GDM1 (cell line): ENCODE data around the gene DNAJC11.
"Not testable (repeated sequence)": the region's sequence is repeated elsewhere in the genome, so short reads cannot be mapped to it uniquely, and the experiment has no call there.

Experiments used
- DNase-seq: peaks from one replicate; lab custom pipeline; 2025; lab: John Stamatoyannopoulos, UW

Gene DNAJC11, protein sequence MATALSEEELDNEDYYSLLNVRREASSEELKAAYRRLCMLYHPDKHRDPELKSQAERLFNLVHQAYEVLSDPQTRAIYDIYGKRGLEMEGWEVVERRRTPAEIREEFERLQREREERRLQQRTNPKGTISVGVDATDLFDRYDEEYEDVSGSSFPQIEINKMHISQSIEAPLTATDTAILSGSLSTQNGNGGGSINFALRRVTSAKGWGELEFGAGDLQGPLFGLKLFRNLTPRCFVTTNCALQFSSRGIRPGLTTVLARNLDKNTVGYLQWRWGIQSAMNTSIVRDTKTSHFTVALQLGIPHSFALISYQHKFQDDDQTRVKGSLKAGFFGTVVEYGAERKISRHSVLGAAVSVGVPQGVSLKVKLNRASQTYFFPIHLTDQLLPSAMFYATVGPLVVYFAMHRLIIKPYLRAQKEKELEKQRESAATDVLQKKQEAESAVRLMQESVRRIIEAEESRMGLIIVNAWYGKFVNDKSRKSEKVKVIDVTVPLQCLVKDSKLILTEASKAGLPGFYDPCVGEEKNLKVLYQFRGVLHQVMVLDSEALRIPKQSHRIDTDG

DNA sequence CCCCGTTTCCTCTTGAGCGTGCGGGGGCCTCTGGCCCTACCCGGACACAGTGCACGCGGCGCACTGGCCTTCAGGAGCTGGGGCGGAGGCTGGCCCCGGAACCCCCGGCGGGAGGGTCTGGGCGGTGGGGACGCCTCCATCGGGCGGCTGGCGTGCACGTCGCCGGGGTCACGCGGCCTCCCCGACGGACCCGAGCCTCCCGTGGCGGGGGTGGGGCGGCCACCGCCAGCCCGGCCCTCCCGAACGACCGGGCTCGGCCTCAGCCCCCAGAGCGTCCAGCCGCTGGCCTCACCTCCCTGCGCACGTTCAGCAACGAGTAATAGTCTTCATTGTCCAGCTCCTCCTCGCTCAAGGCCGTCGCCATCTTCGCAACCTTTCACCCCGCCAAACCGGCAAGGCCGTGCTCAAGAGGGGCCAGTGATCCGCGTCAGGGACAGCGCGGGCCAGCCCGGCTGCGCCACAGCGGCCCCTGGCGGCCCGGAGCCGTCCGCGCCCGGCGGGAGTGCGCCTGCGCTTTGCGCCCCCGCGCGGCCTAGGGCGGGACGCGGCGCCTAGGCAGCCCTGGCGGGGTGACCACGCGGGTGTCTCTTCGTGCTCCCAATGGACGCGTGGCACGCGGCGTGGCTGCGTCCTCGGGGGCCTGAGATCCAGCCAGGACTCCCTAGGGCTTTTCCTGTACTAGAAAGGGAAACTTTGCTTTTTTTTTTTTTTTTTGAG, at the start of gene DNAJC11:
Gene DNAJC11, minus strand, starts transcription at position 380 of the 717 bp plus-strand sequence. Its CDS starts 16 bp downstream, at position 364.
- peak; percentile 87 for DNase-seq

DNA sequence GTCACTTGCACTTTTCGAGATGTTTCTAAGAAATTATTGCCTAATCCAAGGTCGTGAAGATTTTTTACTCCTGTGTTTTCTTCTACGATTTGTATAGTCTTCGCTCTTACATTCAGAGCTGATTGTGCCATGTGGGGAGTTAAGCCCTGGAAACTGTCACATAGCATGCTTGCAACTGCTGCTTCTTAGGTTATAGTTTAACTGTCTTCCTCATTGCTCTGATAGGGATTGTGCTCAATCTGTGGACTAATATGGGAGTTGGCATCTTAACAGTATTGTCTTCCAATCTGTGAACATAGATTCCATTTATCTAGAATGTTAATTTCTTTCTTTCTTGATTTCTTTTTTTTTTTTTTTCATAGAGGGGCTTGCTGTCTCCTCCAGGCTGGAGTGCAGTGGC, 48.9 kb upstream of the DNAJC11 start:
- no peak for DNase-seq

DNA sequence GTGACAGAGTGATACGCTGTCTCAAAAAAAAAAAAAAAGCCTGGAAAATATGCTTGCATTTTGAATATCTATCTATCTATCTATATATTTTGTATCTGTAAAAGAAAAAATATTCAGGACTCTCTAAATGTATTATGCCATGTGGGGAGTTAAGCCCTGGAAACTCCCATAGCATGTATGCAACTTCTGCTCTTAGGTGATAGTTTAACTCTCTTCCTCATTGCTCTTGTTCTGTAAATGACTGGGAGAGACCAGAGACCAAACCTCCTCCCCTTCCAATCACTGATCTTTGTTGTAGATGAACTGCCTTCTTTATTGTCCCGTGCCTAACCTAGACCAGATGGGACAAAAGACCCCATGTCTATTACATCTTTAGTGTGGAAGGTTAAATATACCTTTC, 46.1 kb upstream of the DNAJC11 start:
- no peak for DNase-seq

DNA sequence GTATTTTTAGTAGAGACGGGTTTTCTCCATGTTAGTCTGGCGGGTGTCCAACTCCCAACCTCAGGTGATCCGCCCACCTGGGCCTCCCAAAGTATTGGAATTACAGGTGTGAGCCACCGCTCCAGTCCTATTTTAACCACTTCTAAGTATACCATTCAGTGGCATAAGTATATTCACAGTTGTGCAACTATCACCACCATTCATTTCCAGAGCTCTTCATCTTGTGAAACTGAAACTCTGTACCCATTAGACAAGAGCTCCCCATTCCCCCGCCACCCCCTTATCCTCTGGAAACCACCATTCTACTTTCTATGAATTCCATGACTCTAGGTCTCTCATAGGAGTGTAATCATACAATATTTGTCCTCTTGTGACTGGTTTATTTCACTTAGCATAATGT, 43.5 kb upstream of the DNAJC11 start:
- no peak for DNase-seq

DNA sequence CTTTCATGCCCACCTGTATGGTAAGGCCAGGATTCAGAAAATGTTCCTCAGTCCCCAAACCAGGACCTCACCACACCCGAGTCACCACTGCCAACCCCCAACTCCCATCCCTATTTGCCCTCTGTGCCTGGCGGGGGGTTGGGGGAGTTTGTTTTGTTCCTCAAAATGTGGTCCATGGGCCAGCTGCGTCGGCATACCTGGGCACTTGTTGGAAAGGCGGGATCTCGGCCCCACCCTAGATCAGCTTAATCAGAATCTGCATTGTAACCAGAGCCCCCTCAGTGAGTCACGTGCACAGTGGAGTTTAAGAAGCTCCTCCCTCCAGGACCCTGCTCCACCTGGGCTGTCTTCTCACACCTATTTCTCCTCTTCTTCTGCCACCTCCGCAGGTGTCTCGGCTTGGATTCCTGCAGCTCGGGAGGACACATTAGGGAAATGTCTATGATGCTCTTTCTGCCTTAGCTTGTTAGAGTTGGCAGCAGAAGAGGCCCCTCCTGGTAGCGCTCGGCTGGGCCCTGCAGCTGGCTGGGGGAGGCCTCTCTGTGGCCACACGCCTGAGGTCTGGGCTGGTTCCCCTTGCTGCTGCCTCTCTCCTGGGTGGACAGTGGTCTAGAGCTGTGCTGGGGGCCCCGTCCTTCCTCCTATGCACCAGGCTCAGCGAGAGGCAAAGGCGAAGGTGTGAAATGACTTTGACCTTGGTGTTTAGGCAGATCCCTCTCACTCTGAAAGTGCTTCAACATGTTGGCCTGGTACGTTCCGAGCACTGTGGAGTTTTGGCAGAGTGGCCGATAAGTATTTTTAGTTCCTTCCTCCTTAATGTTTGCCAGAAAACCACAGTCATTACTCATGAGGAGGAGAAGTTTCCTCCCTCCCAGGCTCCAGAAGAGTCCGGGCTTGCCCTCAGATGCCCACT, 41.8 kb upstream of the DNAJC11 start:
- DNase-seq: peak; percentile 86

DNA sequence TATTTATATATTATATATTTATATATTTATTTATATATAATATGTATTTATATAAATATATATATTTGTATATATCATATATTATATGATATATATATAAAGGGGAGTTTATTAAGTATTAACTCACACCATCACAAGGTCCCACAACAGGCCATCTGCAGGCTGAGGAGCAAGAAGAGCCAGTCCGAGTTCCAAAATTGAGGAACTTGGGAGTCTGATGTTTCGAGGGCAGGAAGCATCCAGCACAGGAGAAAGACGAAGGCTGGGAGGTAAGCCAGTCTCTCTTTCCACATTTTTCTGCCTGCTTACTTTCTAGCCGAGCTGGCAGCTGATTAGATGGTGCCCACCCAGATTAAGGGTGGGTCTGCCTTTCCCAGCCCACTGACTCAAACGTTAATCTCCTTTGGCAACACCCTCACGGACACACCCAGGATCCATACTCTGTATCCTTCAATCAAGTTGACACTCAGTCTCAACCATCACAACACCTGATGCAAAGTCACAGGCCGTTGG, 41.1 kb upstream of the DNAJC11 start:
- DNase-seq: not testable (repeated sequence)

DNA sequence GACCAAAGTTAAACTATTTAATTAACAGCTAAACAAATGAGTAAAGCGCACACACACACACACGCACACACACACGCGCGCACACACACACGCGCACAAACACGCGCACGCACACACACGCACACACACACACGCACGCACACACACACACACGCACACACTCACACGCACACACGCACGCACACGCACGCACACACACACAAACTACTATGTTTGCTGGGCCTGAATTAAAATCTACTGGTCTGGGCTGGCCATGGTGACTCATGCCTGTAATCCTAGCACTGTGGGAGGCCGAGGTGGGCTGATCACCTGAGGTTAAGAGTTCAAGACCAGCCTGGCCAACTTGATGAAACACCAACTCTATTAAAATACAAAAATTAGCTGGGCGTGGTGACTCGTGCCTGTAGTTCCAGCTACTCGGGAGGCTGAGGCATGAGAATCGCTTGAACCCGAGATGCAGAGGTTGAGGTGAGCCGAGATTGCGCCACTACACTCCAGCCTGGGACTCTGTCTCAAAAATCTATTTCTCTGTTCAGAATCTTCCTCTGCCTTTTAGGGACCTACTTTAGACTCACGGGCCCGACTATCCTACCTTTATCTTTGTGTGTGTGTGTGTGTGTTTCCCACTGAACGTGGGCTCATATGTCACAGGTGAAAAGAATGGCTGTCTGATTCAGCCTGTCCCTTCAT, 37.5 kb upstream of the DNAJC11 start:
- no peak for DNase-seq

DNA sequence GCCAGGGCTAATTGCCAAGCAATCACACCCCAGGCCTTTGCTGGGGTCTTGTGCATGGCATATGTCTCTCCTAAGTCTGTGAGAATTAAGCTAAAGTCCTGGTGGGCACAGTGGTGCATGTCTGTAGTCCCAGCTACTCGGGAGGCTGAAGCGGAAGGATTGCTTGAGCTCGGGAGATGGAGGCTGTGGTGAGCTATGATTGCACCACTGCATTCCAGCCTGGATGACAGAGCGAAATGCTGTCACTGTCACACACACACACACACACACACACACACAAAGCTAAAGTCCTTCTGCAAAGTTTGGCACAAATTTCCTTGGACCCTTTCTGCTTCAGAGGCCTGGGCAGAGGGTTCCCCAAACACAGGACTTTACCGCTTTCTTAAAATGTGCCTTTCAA, 31.3 kb upstream of the DNAJC11 start:
- DNase-seq: no peak

DNA sequence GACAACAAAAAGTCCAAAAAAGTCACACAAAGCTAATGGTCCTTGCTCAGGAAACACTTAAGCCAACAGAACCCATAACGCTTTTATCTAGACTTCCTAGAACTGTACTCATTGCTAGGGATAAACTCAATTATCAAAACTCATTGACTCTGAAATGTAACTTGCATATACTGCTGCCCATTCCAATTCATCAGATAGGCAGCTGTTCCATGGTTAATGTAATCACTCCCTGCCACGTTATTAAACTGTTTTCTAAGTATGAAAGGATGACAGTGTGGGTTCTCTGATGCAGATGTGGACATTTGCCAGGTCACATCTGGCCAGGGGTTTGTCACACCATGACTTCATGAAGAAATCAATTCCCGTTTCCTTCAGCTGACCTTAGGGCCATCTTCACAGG, 30.3 kb upstream of the DNAJC11 start:
- DNase-seq: no peak

DNA sequence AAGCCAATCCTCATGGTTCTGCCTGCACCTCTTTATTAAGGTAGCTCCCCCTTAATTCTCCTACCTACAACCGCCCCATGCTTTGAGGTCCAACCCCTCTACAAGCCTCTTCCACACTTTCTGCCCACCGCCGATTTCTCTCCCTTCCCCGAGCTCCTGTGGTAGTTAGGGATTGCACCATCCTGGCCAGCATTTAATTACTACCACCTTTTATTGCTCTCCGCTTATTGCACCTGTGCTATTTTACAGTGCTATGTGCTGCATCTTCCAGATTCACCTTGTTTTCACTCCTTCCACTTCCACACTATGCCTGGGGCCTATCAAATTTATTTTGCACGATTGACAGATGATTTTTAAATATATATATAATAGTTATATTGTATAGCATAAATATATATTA, 29.3 kb upstream of the DNAJC11 start:
- no peak for DNase-seq

DNA sequence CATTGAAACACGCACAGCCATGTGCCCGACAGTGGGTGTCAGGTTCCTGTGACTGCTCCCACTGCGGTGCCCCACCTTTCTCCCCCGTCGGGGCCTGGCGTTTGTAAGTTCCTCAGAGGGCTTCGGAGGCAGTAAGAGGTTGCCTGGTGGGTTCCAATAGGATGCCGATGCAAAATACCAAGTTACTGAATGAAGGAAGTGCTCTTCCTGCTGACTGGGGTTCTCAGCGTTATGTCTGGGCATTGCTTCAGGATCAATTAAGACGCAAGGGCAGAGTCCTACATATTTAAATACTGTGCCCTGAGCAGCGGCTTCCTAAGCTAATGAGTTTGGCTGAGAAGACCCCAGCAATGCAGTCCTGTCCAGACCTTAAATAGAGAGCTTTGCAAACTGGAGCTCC, 28.9 kb upstream of the DNAJC11 start:
- DNase-seq: no peak

DNA sequence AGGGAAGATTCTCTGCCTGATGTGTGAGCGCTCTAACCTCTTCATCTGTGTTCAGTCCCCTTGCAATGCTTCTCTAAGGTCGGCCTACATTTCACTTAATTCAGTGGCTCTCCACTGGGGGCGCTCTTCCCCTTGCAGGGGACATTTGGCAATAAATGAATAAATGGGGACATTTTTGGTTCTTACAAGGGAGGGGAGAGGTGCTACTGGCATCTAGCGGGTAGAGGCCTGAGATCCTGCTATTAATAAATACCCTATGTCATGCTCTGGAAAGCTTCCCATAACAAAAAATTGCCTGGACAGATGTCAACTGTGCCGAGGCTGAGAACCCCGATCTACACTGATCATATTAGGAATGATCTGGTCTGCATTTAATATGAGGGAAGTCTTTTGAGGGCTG, 25.9 kb upstream of the DNAJC11 start:
- DNase-seq: peak; percentile 52

DNA sequence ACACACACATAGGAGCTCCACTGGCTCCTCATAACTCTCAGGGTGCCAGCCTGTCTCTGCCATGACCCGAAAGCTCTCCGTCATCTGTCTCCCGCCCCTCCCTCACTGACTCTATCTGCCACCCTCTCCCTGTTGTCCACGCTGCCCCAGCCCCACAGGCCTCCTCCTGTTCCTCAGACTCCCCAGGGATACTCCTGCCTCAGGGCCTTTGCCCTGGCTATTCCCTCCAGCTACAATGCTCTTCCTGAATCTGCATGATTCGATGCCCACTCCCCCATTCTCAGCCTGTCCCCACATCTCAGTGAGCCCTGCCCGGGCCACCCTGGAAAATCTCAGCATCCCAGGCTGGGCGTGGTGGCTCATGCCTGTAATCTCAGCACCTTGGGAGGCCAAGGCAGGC, 24.6 kb upstream of the DNAJC11 start:
- DNase-seq: no peak

DNA sequence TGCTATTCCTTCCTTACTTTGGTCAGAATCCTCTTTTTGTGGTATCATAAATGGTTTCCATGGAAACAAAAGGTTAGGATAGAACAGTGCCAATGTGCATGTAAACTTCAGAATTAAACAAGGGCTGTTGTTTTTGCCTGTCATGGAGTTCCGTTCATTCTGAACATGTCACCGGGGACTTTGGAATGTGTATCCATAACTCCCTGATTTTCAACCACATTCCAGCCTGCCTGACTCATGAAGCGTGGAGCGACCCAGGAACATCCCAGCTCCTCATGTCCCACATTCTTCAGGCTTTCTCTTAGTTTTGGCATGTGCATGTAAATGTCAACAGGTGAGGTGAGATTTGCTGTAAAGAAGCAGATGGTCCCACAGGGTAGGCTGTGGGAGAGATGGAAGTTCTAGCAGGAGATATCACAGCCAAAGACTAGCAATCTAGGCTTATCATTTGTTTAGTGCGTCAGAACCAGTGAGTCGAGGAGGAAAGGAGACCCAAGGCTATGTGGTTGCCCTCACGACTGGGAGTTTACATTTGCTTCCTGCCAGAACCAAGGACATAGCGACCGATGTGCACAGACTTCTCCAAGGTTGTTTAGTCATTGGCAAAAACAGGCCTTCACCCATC, 23.0 kb upstream of the DNAJC11 start:
- no peak for DNase-seq

DNA sequence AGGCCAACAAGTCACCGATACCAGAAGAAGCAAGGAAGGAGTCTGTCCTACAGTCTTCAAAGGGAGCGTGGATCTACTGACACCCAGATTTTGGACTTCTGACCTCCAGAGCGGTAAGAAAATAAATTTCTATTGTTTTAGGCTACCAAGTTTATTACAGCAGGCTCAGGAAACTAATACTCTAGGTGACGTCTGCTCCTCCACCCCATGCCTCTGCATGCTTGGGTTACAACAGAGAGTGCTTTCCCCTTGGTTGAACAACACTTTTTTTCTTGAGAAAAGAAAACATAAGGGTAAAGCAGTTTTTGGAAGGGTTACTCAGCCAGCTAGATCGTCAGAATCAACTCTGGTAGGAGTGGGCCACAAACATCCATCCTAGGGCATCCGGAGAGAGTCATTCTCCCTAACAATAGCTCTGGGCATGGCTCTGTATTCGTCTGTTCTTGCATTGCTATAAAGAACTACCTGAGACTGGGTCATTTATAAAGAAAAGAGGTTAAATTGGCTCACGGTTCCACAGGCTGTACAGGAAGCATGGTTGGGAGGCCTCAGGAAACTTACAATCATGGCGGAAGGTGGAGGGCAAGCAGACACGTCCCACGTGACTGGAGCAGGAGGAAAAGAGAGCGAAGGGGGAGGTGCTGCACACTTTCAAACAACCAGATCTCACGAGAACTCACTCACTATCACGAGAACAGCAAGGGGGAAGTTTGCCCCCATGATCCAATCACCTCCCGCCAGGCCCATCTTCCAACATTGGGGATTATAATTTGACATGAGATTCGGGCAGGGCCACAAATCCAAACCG, 22.2 kb upstream of the DNAJC11 start:
- no peak for DNase-seq

DNA sequence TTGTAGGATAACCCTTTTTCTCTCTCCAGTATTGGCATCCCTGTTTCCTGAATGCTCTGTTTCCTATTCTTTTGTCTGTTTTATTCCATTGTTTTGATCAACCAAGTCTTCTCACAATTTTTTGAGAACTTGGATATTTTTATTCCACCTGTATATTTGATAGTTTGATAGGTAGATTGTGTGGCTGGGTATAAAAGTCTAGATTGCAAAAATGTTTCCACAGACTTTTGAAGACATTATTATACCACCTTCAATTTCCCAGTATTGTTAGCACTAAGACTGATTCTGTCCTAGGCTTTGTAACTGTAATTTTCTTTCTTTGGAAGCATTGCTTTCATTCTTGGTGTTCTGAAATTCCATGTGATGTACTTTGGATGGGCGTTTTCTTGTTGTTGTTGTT, 9.6 kb upstream of the DNAJC11 start:
- no peak for DNase-seq

DNA sequence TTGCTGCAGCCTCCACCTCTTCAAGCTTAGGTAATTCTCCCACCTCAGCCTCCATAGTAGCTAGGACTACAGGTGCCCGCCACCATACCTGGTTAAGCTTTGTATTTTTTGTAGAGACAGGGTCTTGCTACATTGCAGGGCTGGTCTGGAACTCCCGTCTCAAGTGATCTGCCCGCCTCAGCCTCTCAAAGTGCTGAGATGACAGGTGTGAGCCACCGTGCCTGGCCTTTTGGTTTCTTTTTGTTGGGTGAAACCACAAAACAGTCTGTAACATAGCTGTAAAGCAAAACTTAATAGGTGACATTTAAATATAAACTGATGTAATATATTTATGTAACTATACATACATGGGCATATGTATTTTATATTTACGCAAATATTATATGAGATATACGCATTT, 3.1 kb upstream of the DNAJC11 start:
- no peak for DNase-seq

DNA sequence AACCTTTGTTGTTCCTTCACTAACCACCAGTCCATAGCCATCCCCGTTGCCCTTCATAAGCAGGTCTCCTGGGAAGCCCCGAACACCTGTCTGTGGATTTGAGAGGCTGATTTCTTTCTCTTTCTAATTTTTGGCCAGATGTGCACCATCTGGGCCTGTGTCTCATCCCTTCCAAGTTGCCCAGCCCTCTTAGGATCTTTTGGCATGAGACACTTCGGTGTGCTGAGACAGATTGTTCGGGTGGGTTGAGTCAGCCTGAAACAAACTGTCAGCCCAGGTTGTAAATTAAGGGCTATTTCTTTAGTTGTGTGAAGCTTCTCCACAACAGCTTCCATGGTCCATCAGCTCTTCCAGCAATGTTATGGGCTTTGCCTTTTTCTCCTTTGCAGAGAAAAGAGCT, 1.4 kb upstream of the DNAJC11 start:
- no peak for DNase-seq

DNA sequence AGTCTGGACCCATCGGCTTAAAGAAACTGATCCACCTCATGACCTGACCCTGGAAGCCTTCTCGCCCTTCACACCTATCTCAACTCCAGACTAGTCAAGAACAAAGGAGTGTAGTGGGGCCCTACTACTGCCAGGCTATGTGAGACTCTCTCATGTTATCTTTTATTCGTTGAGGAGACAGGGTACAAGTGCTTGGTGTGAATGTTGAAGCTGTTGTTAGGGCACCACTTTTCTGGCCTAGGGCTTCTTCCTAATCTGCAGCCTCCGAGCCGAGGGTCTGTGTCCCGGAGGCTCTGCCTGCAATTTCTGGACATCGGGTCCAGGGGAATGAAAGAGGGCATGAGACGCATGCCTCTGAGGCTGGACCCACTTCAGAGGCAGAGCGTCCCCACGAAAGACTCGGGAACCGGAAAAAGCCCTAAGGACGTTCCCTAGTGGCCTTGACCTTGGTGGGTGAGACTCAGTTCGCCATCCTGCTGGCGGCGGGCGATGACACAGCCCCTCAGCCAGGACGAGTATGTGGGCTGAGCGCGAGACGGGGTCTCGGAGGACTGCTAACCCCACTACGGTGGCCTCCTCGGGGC, 671 bp downstream of the DNAJC11 start:
- no peak for DNase-seq

DNA sequence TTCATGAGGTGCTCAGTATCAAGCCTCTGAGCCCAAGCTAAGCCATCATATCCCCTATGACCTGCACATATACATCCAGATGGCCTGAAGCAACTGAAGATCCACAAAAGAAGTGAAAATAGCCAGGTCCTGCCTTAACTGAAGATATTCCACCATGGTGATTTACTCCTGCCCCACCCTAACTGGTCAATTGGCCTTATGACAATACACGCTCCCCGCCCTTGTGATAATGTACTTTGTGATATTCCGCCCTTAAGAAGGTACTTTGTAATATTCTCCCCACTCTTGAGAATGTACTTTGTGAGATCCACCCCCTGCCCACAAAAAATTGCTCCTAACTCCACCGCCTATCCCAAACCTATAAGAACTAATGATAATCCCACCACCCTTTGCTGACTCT, 1.7 kb downstream of the DNAJC11 start:
- DNase-seq: not testable (repeated sequence)
